Keratinocyte (primary cell): Measurements from ENCODE around the gene RETREG1. TPM values are rescaled to one million over a fixed set of nuclear protein-coding genes. Genes with fewer than 3 reads are reported as not detected.

ENCODE experiments used
- DNase-seq: peaks from one replicate; pipeline ENCODE4 v3.0.0-alpha.2; 2011; ENCODE audit warnings: low read depth, missing footprints, low spot score
- FAIRE-seq: peaks from 2 replicates; lab custom pipeline; 2011; peaks lifted over from hg19 to GRCh38; lab: Jason Lieb, UNC
- H2AFZ ChIP-seq: 2 replicates; pipeline ENCODE4 v1.6.0; 2012; ENCODE audit warnings: low read length, control low read depth, inconsistent platforms; ENCODE audit not compliant: control insufficient read depth
- H3K27ac ChIP-seq: 2 replicates; pipeline ENCODE4 v1.5.1; 2011; ENCODE audit warnings: low read length; ENCODE audit not compliant: control insufficient read depth, insufficient read depth
- H3K27me3 ChIP-seq: 3 replicates; pipeline ENCODE4 v1.6.0; 2011; ENCODE audit warnings: low read length; ENCODE audit not compliant: control insufficient read depth, insufficient read depth; ENCODE audit errors: extremely low read depth
- H3K36me3 ChIP-seq, 2 experiments: 2 replicates in 1 of 2; 3 replicates in 1 of 2; pipeline ENCODE4 v1.5.1; 2011; ENCODE audit warnings: low read length in 2 of 2, mild to moderate bottlenecking in 1 of 2; ENCODE audit not compliant: control insufficient read depth in 2 of 2, insufficient read depth in 2 of 2; ENCODE audit errors: extremely low read depth in 1 of 2
- H3K4me1 ChIP-seq: 3 replicates; pipeline ENCODE4 v1.5.1; 2011; ENCODE audit warnings: low read length; ENCODE audit not compliant: control insufficient read depth, insufficient read depth; ENCODE audit errors: extremely low read depth
- H3K4me2 ChIP-seq: 3 replicates; pipeline ENCODE4 v1.6.0; 2011; ENCODE audit warnings: low read depth, low read length; ENCODE audit not compliant: control insufficient read depth, insufficient read depth; ENCODE audit errors: extremely low read depth
- H3K4me3 ChIP-seq, 3 experiments: fragments of 200-600 bp in 1 of 3; sonication (generic) in 1 of 3; 2 replicates in 2 of 3; 3 replicates in 1 of 3; pipeline ENCODE4 v1.5.1; 2011 to 2016; ENCODE audit warnings: low read length in 3 of 3, mild to moderate bottlenecking in 3 of 3, control low read depth in 2 of 3, inconsistent platforms in 1 of 3, low read depth in 1 of 3, mixed read lengths in 1 of 3, mixed run types in 1 of 3, moderate library complexity in 1 of 3; ENCODE audit not compliant: control insufficient read depth in 2 of 3, insufficient read depth in 2 of 3; ENCODE audit errors: extremely low read depth in 1 of 3
- H3K79me2 ChIP-seq: 2 replicates; pipeline ENCODE4 v1.6.0; 2012; ENCODE audit warnings: low read length; ENCODE audit not compliant: control insufficient read depth, insufficient read depth
- H3K9ac ChIP-seq: 3 replicates; pipeline ENCODE4 v1.6.0; 2011; ENCODE audit warnings: low read length; ENCODE audit not compliant: control insufficient read depth, insufficient read depth; ENCODE audit errors: extremely low read depth
- H3K9me1 ChIP-seq: 3 replicates; pipeline ENCODE4 v1.6.0; 2011; ENCODE audit warnings: low read length; ENCODE audit not compliant: control insufficient read depth, insufficient read depth; ENCODE audit errors: extremely low read depth
- H3K9me3 ChIP-seq: 2 replicates; pipeline ENCODE4 v1.5.1; 2012; ENCODE audit warnings: low read depth, low read length; ENCODE audit not compliant: control insufficient read depth
- H4K20me1 ChIP-seq: 3 replicates; pipeline ENCODE4 v1.6.0; 2011; ENCODE audit warnings: low read length; ENCODE audit not compliant: control insufficient read depth, insufficient read depth; ENCODE audit errors: extremely low read depth
- CTCF ChIP-seq, 3 experiments: IDR thresholded peaks in 1 of 3; conservative IDR thresholded peaks in 1 of 3; optimal IDR thresholded peaks in 1 of 3; 2 replicates in 2 of 3; 3 replicates in 1 of 3; pipeline versions ENCODE3 to v1.5.1; 2011; ENCODE audit warnings: low read length in 3 of 3, mild to moderate bottlenecking in 3 of 3, moderate library complexity in 2 of 3, control low read depth in 1 of 3, inconsistent platforms in 1 of 3; ENCODE audit not compliant: insufficient read depth in 2 of 3; ENCODE audit errors: extremely low read depth in 1 of 3
- EZH2 ChIP-seq: IDR thresholded peaks from one replicate; pipeline ENCODE4 v1.6.1; 2012; ENCODE audit warnings: inconsistent platforms, mild to moderate bottlenecking, low read length, moderate library complexity
- dilution Hi-C: fragments of 300-500 bp; cut with MboI; formaldehyde crosslinking; loops from one replicate; pipeline ENCODE4 v1.7.0; 2020; ENCODE audit warnings: low sequenced_read_pairs; ENCODE audit not compliant: extremely low pct_ligation_motif_present
- polyA plus RNA-seq, 5 experiments: library from polyadenylated mRNA; depleted of rRNA in 3 of 5; stranded (reverse) in 3 of 5; stranded (forward) in 1 of 5; unstranded in 1 of 5; fragments of >200 nt; gene quantifications; 1 replicate in 1 of 5; 2 replicates in 3 of 5; 3 replicates in 1 of 5; pipeline versions ENCODE4 v1.2.1 to v1.2.3, GENCODE V29; 2011 to 2012; ENCODE audit warnings: missing spikeins in 2 of 5, low read depth in 1 of 5, low replicate concordance in 1 of 5

RETREG1 gene
- polyA plus RNA-seq, 1 donor (not counting 4 experiments of a cell fraction or from before 2014, with no cell fraction given), result 7.4 TPM

DNA sequence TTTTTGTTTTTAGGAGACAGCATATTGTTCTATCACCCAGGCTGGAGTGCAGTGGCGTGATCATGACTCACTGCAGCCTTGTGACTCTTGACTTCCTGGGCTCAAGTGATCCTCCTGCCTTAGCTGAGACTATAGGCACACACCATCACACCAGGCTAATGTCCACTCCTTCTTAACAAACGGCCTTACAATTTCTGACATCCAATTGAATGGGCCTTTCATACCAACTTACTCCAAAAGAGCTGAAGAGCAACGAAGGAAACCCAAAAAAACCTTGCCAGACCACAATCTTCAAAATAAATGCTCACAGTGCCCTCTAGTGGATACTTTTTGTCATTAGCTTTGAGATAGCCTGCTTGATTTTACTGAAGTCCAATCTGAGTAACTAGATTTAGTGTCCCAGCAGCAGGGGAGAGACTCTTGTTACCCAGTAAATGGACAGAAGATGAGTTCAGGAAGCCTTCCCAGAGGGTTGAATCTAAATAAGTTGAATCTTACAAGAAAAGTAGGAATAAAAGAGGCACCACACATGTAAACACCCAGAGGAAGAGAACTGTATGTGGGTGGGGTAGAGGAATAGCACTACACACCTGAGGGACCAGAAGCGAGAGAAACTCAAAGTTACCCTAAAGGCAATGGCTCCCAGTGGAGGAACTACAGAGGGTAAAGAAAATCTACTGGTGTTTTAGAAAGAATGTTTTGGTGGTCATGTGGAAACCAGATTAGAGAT lies 160.5 kb downstream of the RETREG1 start:
- Histone ChIP-seq H3K9ac (peak overlapping the region; percentile 51), H3K36me3 (peaks cover 17 to 43% of the 10 kb centered on the region in 2 experiments), H3K9me3 (no peaks in the 10 kb centered on the region), H3K4me3 (no peak overlapping the region), H3K4me2 (peak overlapping the region; percentile 45), H3K79me2 (peaks cover 41% of the 10 kb centered on the region), H3K4me1 (peaks cover 13% of the 10 kb centered on the region), H3K27me3 (no peaks in the 10 kb centered on the region), H3K27ac (peak overlapping the region; percentile 90), H4K20me1 (no peaks in the 10 kb centered on the region), H2AFZ (peak overlapping the region; percentile 64), H3K9me1 (no peaks in the 10 kb centered on the region)
- TF ChIP-seq EZH2 (no peak), CTCF (optimal IDR thresholded peaks at IDR 0.05 in 1 of 3, IDR thresholded peaks at IDR 0.05 in 1 of 3, conservative IDR thresholded peaks at IDR 0.05 in 1 of 3; ENCODE audit: extremely low read depth in 1 of 3, insufficient read depth in 2 of 3, low read length in 3 of 3) (peak in 2 of 3 experiments; percentile 57 to 83)
- FAIRE-seq, result peak; percentile 83
- peak; percentile 25 for DNase-seq
- dilution Hi-C loops, result no loop called here

- Histone ChIP-seq H3K4me3 (no peak overlapping the region), H3K9ac (peak overlapping the region; percentile 51), H3K4me1 (peaks cover 13% of the 10 kb centered on the region), H3K79me2 (peaks cover 35% of the 10 kb centered on the region), H3K27me3 (no peaks in the 10 kb centered on the region), H2AFZ (peak overlapping the region; percentile 14), H4K20me1 (no peaks in the 10 kb centered on the region), H3K4me2 (peak overlapping the region; percentile 45), H3K36me3 (peaks cover 18 to 45% of the 10 kb centered on the region in 2 experiments), H3K9me3 (no peaks in the 10 kb centered on the region), H3K27ac (peak overlapping the region; percentile 90), H3K9me1 (no peaks in the 10 kb centered on the region)
- dilution Hi-C loops, result no loop called here
- TF ChIP-seq EZH2 (no peak), CTCF (optimal IDR thresholded peaks at IDR 0.05 in 1 of 3, IDR thresholded peaks at IDR 0.05 in 1 of 3, conservative IDR thresholded peaks at IDR 0.05 in 1 of 3; ENCODE audit: extremely low read depth in 1 of 3, insufficient read depth in 2 of 3, low read length in 3 of 3) (no peak)
- DNase-seq, result no peak
- FAIRE-seq, result no peak
Observed at GRCh38 chr5:16455668-16456067, 161.1 kb downstream of the RETREG1 start.
